ENCODE data around the gene STEAP4.
"Not testable (repeated sequence)": the region's sequence is repeated elsewhere in the genome, so short reads cannot be mapped to it uniquely, and the experiment has no call there.

Gene STEAP4

DNA sequence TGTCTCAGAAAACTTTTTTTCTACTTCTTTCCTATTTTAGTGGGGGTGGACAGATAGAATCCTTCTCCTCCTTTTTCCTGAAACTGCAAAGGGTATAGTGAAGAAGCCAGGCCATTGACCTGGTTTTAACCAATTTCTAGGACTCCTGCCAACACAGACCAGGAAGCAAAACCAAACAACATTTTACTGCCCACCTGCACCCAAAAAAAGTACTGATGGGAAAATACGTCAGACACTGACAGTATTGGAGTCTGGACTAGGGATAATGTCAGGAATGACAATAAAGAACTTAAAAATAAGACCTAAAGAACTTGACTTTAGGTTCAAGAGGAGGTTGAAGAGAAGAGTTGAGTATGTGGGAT lies 5.0 kb upstream of the STEAP4 start:
- DNase-seq = no peak

DNA sequence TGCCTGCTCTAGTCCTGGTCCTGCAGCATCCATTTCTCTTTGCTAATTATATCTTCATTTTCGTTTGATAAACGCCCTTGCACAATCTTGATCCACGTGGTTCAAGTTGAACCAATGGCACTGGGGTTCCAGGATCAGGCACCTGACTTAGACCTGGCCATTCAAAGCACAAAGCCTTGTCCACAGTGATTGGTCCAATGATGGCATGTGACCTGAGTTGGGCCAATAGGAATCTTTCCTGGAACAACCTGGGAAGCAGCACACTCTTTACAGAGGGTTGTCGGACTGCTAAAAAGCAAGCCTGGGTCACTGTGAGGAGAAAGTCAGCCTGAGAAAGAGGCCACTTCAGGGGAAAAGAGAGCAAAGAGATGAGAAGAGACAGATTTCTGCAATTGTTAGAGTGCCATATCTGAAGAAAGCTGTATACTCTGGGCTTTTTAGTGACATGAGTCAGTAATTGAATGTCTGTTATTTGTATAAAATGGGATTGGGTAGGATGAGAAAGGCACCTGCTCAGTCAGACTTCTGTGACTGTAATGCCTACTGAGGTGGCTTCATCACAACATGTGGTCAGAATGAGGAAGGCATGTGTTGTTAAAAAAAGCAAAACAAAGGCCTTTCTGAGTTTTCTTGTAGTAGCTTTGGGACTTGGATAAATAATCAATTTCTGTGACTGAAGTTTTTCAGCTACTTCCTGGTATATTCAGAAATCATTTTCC lies 4.4 kb upstream of the STEAP4 start:
- no peak for DNase-seq

DNA sequence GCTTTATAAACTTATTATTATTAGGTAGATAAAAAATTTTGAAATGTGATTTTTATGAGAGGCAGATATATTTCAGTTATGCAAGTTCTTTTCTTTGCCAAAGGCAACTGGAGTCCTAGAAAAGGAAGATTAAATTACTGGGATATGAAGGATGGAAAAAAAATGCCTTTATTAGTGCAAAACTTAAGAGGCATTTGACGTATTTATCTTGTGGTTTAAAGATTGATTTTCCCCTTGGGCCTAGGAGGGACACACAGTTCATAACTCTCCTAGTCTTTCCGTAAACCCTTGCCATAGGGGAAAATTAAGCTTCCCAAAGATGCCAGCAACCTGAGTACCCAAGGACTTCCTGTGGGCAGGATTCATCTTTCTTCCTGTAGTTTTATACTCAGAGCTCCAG lies 3.1 kb upstream of the STEAP4 start:
- no peak for DNase-seq

DNA sequence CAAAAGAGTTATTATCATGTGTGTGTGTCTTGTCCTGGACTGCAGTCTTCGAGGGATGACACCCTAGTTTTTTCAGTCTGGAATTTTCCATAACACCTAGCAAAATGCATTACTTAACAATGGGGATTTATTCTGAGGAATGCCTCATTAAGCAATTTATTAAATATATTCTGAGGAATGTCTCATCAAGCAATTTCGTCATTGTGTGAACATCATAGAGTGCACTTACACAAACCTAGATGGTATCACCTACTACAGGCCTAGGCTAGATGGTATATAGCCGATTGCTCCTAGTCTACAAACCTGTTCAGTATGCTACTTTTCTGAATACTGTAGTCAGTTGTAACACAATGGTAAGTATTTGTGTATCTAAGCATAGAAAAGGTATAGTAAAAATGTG lies 1.1 kb upstream of the STEAP4 start:
- DNase-seq = no peak

DNA sequence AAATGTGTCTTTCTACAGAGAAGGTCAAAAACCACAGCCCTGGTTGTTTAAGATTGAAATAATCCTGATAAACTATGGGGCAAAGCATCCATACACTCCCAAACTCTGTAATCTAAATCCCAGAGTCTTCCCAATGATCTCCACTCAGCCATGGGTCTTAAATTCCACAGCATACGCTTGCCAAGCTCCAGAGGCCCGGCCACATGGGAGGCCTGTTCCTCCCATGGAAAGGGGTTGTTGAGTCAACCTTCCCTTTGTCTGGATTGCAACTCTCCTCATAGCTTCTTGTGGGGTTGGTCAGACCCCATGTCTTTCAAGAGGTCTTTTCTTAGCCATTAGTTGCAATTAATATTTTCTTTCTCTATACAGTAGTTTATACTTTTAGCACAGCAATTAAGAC lies 718 bp upstream of the STEAP4 start:
- no peak for DNase-seq

DNA sequence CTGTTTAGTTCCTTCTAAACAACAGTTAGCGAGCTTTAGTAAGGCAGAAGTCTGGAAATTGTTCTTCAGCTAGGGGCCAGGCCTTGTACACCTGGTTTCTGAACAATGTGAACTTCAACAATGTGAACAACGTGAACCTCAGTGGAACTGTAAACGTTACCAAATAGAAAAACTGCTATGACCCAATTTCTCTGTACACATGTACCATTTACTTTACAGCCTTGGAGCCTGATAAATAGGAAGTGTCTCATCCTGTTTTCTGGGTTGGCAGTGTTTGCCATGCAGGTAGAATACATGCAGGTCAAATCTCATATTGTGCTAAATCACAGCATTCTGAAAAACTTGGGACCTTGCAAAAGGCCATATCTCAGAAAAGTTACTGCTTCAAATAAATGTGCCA lies 1.6 kb downstream of the STEAP4 start:
- no peak for DNase-seq

DNA sequence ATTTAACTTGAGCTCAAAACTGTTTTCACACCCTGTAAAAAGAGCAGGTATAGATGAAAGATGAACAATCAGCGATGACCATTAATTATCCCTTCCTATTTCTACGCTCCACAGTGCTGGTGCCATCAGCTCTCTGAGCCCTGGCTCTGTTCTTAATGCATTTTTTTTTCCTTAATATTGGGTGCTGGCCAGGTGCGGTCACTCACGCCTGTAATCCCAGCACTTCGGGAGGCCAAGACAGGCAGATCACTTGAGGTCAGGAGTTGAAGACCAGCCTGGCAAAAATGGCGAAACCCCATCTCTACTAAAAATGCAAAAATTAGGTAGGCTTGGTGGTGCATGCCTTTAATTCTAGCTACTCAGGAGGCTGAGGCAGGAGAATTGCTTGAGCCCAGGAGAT lies 4.2 kb downstream of the STEAP4 start:
- DNase-seq = no peak

DNA sequence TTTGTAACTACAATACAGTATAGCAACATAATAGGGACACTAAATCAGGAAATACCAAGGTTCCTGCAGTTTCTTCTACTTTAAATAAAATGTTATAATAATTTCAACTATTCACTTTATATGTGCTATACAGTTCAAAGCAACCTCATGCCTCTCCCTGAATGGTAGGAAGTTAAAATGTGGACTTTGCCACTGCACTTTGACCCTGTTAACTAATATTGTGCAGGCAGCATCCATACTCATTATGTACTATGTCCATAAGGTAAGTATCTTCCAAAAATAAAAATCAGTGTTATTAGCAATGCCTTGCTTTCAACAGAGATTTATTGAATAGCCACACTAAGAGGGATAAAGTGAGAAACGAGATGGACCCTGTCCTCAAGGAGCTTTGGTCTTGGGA lies 4.8 kb downstream of the STEAP4 start:
- DNase-seq = no peak

DNA sequence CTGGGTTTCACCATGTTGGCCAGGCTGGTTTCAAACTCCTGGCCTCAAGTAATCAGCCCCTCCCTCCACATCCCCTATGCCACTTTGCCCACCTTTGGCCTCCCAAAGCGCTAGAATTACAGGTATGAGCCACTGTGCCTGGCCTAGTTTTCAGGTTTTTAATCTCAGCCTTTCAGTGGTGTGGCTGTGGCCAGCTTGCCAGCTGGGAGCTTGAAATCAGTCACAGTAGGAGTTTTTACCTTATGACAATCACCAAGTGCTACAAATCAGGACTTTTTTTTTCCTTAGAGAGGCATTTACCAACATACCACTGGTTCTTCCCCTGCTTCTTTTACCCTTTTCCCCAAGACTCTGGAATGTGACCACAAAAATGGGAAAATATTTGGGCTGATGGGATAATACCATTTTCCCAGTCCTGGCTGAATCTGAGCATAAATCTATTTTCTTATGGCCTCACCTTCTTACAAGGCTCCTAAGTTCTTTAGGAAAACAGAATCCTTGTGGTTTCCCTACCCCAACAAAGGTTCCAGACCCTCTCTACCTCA lies 6.2 kb downstream of the STEAP4 start:
- DNase-seq = no peak

DNA sequence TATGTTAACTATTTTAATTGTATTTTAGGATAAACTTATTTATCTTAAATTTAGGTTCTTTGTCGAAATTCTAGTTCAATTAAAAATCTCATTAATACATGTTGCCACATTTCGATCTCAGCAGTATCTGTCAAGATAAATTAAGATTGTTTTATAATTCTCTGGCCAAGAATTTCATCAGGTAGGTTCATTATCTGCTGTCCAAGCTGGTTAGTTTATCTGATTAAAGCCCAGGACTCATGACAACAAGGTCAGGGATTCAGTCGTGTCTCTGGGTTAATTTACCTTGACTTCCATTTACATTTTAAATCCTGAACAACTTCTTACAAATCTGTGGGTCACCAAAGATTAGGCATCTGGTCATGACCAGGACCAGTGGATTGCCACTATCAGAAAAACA lies 7.6 kb downstream of the STEAP4 start:
- DNase-seq = no peak

DNA sequence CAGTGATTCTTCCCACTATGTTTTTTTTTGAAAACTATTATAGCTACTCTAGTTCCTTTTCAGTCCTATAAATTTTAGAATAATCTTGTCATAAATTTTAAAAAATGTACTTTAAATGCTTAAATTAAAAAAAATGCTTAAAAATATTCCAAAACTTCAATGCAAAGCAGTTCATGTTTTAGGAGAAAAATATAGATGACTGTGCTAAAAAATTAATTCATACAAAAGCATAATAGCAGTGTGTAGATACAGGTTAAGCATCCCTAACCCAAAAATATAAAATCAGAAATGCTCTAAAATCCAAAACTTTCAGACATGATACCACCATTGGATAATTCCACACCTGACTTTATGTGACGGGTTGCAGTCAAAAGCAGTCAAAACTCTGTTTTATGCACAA lies 12.8 kb downstream of the STEAP4 start:
- no peak for DNase-seq

DNA sequence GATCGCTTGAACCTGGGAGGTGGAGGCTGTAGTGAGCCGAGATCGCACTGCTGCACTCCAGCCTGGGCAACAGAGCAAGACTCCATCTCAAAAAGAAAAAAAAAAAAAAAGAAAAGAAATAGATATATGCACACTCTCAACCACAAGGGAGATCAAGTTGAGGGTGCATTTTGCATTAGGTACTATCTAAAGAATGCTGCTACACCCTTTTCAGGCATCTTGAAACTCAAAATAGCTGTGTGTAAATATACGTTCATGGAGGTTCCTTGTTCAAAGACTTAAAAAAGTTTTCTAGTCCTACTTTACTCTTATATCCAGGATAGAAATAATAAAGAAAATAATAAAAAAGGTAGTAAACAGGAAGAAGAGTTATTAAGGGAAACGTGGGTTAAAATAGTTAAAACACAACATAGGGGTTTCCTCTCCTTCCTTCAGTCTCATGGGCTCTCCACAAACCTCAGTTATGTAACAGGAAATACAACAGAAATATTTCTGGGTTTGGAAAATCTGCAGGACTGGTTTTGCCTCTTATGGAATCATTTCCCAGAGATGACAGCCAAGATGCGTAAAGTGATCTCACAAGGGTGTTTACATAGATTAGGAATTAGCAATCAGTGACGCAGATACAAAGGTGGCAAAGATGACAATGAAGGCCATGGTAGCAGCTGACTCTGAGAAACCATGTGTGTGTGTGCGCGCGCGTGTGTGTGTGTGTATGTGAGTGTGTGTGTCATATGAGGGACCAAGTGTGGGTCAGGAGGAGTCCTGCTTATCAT lies 15.1 kb downstream of the STEAP4 start:
- DNase-seq = no peak

DNA sequence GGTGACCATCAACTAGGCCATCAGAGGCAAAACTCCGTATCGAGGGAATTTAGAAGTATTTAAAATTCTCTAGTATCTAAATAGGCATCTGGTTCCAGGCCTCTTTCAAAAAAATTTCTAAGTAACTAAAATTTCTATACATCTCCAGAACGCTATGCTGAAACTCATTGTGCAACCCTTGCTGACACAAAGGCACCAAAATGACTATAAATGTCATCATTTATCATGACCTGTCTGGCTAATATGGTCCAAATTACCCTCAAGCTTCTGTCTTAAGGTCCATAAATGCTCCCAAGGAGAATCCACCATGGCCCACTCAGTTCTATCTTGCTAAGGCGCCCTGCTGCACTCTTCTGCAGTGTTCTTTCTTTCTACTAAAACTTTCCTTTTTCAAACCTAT lies 16.2 kb downstream of the STEAP4 start:
- no peak for DNase-seq

DNA sequence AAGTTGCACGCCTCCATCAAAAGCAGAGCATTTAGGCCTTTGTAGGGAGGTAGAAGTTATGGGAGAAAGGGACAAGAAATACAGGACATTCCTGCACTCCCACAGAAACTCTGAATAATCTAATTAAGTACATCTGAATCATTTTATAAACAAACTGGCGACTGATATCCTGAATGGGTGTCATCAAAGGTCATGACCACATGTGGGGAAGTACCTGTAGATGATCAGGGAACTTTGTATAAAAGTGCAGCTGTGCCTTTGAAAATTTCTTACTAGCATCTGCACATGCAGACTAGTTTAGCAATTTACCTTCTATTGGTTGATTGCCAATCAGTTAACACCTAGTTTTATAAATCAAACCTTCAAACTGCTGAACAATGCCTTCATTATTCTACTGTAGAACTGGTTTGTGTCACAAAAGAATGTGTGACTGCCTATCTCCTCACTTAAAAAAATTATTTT lies 17.1 kb downstream of the STEAP4 start:
- no peak for DNase-seq

DNA sequence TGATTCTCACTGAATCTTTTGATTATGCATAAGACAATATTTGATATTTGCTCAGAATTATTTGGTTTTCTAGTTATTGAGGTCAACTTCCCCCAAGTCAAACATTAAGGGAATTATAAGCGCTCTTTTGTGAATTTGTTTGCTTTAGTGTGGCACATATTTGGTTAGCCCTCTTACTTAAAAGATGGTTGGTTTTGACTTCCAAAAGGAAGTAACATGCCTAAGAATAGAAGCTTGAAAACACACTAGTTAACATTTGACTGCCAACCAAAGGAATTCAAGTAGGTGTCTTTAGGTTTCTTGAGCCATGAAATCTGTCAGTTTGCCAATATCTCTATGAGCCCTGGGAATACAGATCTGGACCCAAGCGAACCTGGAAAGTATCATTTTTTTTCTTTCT lies 24.9 kb downstream of the STEAP4 start:
- no peak for DNase-seq

DNA sequence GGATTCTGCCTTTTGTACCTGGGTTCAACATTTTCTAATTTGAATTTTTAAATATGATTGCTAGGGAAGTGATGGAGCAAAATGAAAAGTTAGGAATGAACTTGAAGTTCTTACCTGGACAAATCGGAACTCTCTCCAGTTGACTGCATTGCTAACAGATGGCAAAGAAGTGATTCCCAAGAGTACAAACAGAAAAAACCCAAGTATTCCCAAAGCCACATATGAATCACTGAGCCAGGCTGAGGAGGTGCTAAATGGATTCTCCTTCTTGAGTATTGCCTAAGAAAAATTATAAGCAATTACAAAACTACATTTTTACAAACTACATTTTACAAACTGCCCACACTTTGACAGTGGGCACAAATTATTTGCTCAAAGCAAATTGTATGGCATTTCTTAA lies 25.9 kb downstream of the STEAP4 start:
- no peak for DNase-seq

DNA sequence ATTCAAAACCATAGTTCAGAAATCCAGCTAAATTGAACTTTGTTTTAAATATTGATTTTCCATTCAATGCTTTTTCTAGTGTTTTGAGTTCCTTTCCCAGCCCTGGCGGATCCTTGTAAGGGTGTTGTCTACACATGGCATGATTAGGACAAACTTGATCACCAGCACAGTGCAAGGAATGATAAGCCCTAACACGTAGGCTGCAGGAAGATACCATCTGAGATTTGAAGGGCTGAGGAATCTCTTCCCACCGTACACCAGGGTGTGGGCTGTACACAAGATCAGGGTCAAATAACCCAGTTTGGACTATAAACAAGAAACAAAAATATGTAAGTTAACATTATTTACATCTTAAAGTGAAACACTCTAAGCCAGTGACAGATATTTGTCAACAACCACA lies 27.4 kb downstream of the STEAP4 start:
- no peak for DNase-seq

DNA sequence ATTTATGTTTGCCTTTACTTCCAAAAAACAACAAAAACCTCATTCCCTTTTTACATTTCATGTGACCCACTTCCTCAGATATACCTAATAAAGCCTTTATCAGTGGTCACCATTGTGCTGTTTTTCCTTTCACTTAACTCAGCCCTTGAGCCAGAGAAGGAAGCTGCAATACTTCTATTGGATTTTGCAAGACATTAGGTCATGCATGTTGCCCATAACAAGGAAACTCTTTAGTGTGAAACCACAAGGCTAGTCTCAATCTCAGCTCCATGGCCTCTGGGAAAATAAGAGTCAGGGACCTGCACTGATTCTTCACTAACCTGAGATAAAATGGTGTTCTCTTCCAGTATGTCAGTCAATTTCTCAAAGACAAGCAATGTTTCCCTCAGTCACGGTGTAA lies 27.8 kb downstream of the STEAP4 start:
- DNase-seq = no peak

DNA sequence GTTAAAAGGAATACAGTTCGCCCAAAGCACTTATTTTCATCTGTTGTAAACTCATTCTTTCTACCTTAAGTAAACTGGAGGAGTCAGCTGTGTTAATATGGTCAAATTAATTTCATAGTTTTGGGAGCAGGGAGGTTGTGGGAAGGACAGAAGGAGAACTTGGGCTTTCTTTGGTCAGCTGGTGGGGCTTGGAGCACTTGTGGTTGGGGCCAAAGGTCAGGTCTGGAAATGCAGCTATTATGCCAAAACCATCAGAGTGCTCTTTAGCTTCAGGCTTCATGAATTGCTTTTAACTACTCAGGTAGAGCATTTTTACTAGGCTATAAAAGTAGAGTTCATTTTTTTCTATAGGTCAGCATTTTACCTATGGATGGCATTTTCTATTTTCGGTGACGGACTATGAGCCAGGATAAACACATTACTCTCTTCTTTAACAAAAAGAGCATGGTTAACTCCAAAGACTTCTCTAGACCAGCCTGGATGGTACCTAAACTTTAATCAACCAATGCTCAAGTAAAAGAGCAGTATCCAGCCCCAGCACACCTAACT lies 30.0 kb downstream of the STEAP4 start:
- no peak for DNase-seq

DNA sequence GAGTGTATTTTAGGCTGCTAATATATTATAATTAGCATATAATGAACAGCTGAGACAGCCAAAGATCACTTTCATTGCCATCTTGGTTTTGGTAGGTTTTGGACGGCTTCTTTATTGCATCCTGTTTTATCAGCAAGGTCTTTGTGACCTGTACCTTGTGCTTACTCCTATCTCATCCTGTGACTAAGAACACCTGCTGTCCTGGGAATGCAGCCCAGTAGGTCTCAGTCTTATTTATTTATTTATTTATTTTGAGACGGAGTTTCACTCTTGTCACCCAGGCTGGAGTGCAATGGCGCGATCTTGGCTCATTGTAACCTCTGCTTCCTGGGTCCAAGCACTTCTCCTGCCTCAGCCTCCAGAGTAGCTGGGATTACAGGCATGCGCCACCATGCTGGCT lies 31.8 kb downstream of the STEAP4 start:
- DNase-seq = not testable (repeated sequence)

DNA sequence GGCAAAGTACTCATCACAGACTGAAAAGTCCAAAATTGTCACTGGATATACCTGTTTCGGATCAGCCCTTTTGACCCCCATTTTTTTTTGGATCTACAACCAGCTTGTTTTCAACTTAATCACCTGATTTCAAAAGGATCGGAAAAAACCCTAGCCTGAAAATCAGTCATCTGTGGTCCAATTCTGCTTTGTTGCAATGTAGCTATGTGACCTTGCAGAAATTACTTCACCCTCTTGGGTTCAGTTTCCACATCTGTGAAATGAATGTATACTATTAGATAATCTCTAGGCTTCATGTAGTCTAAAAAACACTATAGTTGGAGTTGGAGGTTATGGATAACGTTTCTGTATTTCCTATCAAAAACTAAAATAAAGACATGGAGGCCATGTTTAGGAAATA lies 37.1 kb downstream of the STEAP4 start:
- no peak for DNase-seq

DNA sequence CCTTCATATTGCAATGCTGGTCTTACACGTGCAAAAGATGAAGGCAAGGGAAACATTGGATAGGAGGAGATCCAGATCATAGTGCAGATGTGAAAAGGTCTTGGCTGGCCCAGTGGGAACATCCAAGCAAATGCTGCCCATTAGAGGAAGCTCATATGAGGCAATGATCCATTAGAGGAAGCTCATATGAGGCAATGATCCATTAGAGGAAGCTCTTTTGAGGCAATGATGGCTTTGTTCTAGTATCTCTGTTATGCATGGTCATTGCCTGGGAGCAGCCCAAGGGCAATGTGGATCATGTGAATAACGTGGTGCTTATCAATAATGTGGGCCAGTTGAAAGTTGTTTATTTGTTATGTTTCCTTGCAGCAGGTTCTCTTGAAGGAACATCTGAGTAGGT lies 37.8 kb downstream of the STEAP4 start:
- no peak for DNase-seq

DNA sequence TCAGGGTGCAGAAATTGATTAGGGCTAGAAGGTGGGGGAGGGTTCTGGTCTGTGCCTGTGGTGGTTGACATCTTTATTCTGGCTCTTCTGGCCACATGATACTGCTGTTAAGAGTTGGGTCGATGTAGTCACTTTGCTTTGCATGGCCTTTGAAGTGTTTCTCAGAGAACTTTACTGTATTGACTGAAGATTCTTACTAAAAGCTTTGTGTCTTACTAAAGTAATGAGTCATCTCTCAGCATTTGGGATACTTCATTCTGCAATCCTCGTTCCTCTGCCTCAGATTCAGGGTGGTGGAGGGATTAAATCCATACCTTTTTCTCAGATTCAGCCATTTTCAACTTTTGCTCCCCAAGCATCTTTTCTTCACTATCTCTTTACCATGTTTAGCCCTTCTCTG lies 38.6 kb downstream of the STEAP4 start:
- no peak for DNase-seq

DNA sequence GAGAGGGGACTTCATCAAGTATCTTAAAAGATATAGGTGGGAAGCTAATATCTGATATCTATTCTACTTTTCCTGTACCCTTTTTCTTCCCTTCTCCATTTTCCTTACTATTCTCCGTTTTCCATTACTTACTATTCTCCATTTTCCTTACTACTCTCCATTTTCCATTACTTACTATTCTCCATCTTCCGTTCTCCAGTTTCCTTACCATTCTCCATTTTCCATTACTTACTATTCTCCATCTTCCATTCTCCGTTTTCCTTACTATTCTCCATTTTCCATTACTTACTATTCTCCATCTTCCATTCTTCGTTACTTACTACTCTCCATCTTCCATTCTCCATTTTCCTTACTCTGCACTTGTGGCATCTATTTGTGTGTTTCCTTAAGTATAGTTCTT lies 39.3 kb downstream of the STEAP4 start:
- DNase-seq = no peak

All from activated CD8-positive, alpha-beta memory T cell treated with anti-CD3 and anti-CD28 coated beads, Interleukin-2, amount 50 U/mL, for 4 hours (primary cell).